Upper lobe of left lung (tissue), 4 donors: ENCODE measurements around the gene GAA.

ENCODE experiments used
- EP300 ChIP-seq, 4 donors: sonication (generic); formaldehyde crosslinking; IDR thresholded peaks; one replicate each; pipeline ENCODE4 v1.5.1; 2017; ENCODE audit warnings: antibody characterized with exemption in 4 of 4, control low read depth in 2 of 4
- POLR2A ChIP-seq, 4 donors: fragments of 450-650 bp; IDR thresholded peaks; one replicate each; pipeline ENCODE4 v1.5.1; 2016 to 2017; ENCODE audit warnings: antibody characterized with exemption in 4 of 4, mild to moderate bottlenecking in 2 of 4
- POLR2AphosphoS5 ChIP-seq, 2 donors: sonication (generic); formaldehyde crosslinking; IDR thresholded peaks; one replicate each; pipeline ENCODE4 v1.5.1; 2017; ENCODE audit warnings: antibody characterized with exemption in 2 of 2
- TF ChIP-seq, protein P1 (sequence below), 6 experiments: fragments of 450-650 bp in 4 of 6; fragments of 200-600 bp in 2 of 6; sonication (generic) in 2 of 6; IDR thresholded peaks; one replicate each; pipeline ENCODE4 v1.5.1; 2016 to 2019; ENCODE audit warnings: antibody characterized with exemption in 6 of 6

DNA sequence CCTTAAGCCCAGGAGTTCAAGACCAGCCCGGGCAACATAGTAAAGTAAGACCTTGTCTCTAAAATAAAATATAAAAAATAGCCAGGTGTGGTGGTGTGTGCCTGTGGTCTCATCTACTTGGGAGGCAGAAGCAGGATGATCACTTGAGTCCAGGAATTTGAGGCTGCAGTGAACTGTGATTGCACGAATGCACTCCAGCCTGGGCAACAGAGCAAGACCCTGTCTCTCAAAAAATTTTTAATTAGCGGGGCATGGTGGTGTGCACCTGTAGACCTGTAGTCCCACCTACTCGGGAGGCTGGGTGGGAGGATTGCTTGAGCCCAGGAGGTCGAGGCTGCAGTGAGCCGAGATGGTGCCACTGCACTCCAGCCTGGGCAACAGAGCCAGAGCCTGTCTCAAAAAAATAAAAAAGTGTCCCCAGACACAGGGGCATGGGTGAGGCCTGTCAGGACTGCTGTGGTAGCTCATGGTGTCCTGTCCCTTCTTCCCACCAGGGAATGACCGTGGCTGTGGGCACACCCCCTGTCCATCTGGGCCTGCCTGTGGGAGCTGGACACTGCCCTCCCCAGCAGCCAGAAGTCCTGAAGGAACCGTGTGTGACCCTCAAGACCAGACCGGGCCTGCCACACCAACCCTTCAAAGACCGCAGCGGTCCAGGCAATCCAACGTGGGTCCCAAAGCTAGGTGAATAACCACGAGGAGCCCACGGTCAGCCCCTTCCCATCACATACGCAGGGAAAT lies 30.8 kb upstream of the GAA start:
- TF ChIP-seq POLR2A (IDR thresholded peaks at IDR 0.05) (no peak), POLR2AphosphoS5 (IDR thresholded peaks at IDR 0.05) (no peak), EP300 (IDR thresholded peaks at IDR 0.05) (no peak)
- TF ChIP-seq, protein P1, sequence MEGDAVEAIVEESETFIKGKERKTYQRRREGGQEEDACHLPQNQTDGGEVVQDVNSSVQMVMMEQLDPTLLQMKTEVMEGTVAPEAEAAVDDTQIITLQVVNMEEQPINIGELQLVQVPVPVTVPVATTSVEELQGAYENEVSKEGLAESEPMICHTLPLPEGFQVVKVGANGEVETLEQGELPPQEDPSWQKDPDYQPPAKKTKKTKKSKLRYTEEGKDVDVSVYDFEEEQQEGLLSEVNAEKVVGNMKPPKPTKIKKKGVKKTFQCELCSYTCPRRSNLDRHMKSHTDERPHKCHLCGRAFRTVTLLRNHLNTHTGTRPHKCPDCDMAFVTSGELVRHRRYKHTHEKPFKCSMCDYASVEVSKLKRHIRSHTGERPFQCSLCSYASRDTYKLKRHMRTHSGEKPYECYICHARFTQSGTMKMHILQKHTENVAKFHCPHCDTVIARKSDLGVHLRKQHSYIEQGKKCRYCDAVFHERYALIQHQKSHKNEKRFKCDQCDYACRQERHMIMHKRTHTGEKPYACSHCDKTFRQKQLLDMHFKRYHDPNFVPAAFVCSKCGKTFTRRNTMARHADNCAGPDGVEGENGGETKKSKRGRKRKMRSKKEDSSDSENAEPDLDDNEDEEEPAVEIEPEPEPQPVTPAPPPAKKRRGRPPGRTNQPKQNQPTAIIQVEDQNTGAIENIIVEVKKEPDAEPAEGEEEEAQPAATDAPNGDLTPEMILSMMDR (IDR thresholded peaks at IDR 0.05) = no peak
